ENCODE results near the gene SPPL2B. TPM values are rescaled to one million over a fixed set of nuclear protein-coding genes. Genes with fewer than 3 reads are reported as not detected.

Gene SPPL2B
- total RNA-seq, 2 experiments from 2014 or later = 58.9 to 68.2 TPM

DNA sequence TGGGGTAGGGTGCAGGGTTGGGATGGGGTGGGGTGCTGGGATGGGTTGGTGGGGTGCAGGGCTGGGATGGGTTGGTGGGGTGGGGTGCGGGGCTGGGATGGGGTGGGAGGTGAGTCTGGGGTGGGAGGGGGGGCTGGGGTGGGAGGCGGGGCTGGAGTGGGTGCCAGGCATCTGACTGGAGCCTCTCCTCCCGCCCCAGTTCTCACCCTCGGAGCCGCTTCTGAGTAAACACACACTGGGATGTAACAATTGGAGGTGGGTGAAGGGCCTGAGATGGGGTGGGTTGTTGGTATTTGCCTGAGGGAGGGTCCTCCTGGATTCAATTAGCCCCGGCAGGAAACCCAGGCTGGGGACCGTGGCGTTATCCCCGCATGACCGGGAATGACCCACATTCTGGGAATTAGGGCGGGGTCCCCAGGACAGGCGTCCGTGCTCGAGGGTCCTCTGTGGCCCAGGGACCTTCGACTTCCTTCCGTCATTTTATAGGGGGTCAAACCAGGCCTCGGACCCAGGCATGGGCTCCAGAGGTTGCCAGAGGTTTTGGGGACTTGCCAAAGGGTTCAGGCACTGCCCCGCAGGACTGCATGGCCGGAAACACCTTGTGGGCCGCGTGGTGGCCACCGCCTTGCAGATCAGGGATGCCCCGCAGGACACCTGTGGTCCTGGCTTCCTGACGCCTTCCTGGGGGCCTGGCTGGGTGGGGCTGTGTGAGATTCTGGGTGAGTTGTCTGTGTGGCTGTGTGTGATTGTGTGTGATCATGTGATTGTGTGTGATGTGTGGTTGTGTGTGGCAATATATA, 33.0 kb downstream of the SPPL2B start:
- H3K4me3 Mint-ChIP-seq = no peak overlapping the region
- H3K27me3 Mint-ChIP-seq = peaks cover 14% of the 10 kb centered on the region
- H3K36me3 Mint-ChIP-seq (ENCODE audit: low read depth) = no peaks in the 10 kb centered on the region
- peaks cover 4% of the 10 kb centered on the region for H3K4me1 Mint-ChIP-seq
- no peak overlapping the region for H3K27ac Mint-ChIP-seq
- no peak for DNase-seq
- H3K9me3 Mint-ChIP-seq = no peaks in the 10 kb centered on the region
- POLR2A ChIA-PET = no interaction called here
- CTCF ChIA-PET = no interaction called here

GRCh38 chr19:2362046-2362969, 33.8 kb downstream of the SPPL2B start:
- no peaks in the 10 kb centered on the region for H3K9me3 Mint-ChIP-seq
- no peaks in the 10 kb centered on the region for H3K36me3 Mint-ChIP-seq (ENCODE audit: low read depth)
- no peak for DNase-seq
- POLR2A ChIA-PET = no interaction called here
- H3K27me3 Mint-ChIP-seq = peaks cover 14% of the 10 kb centered on the region
- H3K4me1 Mint-ChIP-seq = peaks cover 4% of the 10 kb centered on the region
- H3K27ac Mint-ChIP-seq = no peak overlapping the region
- CTCF ChIA-PET = no interaction called here
- no peak overlapping the region for H3K4me3 Mint-ChIP-seq

GRCh38 chr19:2362970-2363300, 34.5 kb downstream of the SPPL2B start:
- H3K4me1 Mint-ChIP-seq = peaks cover 4% of the 10 kb centered on the region
- ChIA-PET CTCF (no interaction called here), POLR2A (no interaction called here)
- no peak overlapping the region for H3K27ac Mint-ChIP-seq
- H3K27me3 Mint-ChIP-seq = peaks cover 14% of the 10 kb centered on the region
- H3K9me3 Mint-ChIP-seq = peaks cover under 1% of the 10 kb centered on the region
- no peak for DNase-seq
- H3K4me3 Mint-ChIP-seq = no peak overlapping the region
- no peaks in the 10 kb centered on the region for H3K36me3 Mint-ChIP-seq (ENCODE audit: low read depth)

- ChIA-PET CTCF (no interaction called here), POLR2A (no interaction called here)
- no peak for DNase-seq
- Mint-ChIP-seq H3K9me3 (peaks cover 6% of the 10 kb centered on the region), H3K4me3 (no peak overlapping the region), H3K4me1 (peaks cover 7% of the 10 kb centered on the region), H3K27me3 (peaks cover 19% of the 10 kb centered on the region), H3K36me3 (ENCODE audit: low read depth) (peaks cover 3% of the 10 kb centered on the region), H3K27ac (no peak overlapping the region)
Observed at GRCh38 chr19:2363419-2363818, 34.9 kb downstream of the SPPL2B start.

GRCh38 chr19:2365201-2365970, 36.9 kb downstream of the SPPL2B start:
- POLR2A ChIA-PET = interaction anchor here (0.6 kb wide), 1 partner anchor 338 kb away, joined by 4 read pairs; no protein-coding TSS in a partner anchor
- Mint-ChIP-seq H3K36me3 (ENCODE audit: low read depth) (peaks cover 3% of the 10 kb centered on the region), H3K27ac (no peak overlapping the region), H3K4me1 (peaks cover 10% of the 10 kb centered on the region), H3K27me3 (peaks cover 15% of the 10 kb centered on the region), H3K9me3 (peaks cover 12% of the 10 kb centered on the region), H3K4me3 (no peak overlapping the region)
- DNase-seq = no peak
- CTCF ChIA-PET = no interaction called here

- no peak overlapping the region for H3K27ac Mint-ChIP-seq
- ChIA-PET CTCF (no interaction called here), POLR2A (no interaction called here)
- peaks cover 7% of the 10 kb centered on the region for H3K36me3 Mint-ChIP-seq (ENCODE audit: low read depth)
- no peak for DNase-seq
- peaks cover 15% of the 10 kb centered on the region for H3K9me3 Mint-ChIP-seq
- H3K4me3 Mint-ChIP-seq = no peak overlapping the region
- H3K4me1 Mint-ChIP-seq = peaks cover 6% of the 10 kb centered on the region
- H3K27me3 Mint-ChIP-seq = peaks cover 10% of the 10 kb centered on the region
Observed at GRCh38 chr19:2371656-2372055, 43.2 kb downstream of the SPPL2B start.

DNA sequence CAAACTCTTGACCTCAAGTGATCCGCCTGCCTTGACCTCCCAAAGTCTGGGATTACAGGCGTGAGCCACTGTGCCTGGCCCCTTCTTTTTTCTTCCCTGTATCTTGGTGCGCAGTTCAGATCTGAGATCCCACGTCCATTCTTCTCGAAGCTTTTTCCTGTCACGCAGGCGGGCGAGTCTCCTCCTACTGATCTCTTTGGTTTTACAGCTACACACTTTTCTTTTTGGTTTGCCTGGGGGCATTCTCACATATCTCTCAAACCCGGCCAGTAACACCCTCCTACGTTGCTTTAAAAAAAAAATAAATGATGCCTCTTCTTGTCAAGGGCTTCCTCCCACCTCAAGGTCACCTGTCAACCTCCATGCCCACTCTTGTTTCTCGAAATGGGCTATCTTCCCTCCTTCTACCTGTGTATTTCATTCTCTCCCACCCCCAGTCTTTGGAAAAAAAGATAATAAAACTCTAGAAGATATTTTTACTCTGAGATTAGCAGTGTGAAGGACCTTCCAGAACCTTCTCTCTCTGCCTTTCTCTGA, 43.7 kb downstream of the SPPL2B start:
- ChIA-PET CTCF (no interaction called here), POLR2A (no interaction called here)
- Mint-ChIP-seq H3K4me3 (no peak overlapping the region), H3K27me3 (peaks cover 10% of the 10 kb centered on the region), H3K9me3 (peaks cover 15% of the 10 kb centered on the region), H3K27ac (no peak overlapping the region), H3K4me1 (peaks cover 6% of the 10 kb centered on the region), H3K36me3 (ENCODE audit: low read depth) (peaks cover 7% of the 10 kb centered on the region)
- DNase-seq = no peak

DNA sequence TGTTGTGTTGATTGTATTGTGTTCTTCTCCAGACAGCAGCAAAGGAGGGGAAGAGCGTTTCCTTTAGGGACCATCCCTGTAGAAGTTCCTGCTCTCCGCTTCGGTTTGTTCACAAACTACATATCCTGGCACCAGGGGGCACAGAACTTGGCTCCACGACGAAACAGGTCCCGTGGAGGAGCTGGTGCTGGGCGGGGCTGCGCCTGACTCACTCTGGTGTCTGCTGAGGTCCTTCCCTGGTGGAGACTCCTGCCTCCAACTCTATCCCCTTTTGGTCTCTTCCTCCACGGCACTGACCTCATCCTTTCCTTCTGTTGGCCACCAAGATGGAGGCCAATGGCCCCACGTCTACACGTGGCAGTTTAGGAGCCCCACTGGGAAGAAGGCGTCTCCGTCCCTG, 46.3 kb downstream of the SPPL2B start:
- Mint-ChIP-seq H3K4me1 (no peaks in the 10 kb centered on the region), H3K27ac (no peak overlapping the region), H3K27me3 (peaks cover 5% of the 10 kb centered on the region), H3K9me3 (peaks cover 16% of the 10 kb centered on the region), H3K36me3 (ENCODE audit: low read depth) (peaks cover 8% of the 10 kb centered on the region), H3K4me3 (no peak overlapping the region)
- no peak for DNase-seq
- CTCF ChIA-PET = no interaction called here
- POLR2A ChIA-PET = no interaction called here

DNA sequence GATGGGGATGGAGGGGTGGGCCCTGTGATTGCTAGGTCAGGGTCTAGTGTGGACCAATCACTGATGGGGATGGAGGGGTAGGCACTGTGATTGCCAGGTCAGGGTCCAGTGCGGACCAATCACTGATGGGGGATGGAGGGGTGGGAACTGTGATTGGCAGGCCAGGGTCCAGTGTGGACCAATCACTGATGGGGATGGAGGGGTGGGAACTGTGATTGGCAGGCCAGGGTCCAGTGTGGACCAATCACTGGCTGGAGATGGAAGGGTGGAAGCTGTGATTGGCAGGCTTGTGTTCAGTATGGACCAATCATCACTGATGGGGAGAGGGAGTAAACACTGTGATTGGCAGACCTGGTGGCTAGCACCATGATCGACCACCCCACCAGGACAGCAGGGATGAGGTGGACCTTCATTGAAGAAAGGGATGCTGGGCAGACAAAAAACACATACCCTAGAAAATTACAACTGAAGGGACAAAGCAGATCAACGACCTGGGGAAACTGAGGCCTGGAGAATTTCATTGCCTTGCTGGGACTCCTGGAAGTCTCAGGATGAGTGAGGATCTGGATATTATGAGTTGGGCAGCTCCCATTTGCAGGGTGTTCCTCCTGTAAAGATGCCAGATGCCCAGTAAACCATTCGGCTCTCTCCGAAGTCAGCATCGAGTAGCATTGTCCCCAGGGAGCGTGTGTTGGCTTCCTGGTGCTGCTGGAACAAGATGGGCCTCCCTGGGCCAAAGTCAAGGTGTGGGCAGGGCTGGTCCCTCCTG, 47.1 kb downstream of the SPPL2B start:
- POLR2A ChIA-PET = no interaction called here
- CTCF ChIA-PET = no interaction called here
- no peak for DNase-seq
- H3K4me1 Mint-ChIP-seq = no peaks in the 10 kb centered on the region
- no peak overlapping the region for H3K27ac Mint-ChIP-seq
- peaks cover 5% of the 10 kb centered on the region for H3K27me3 Mint-ChIP-seq
- H3K36me3 Mint-ChIP-seq (ENCODE audit: low read depth) = peaks cover 8% of the 10 kb centered on the region
- H3K4me3 Mint-ChIP-seq = no peak overlapping the region
- H3K9me3 Mint-ChIP-seq = peaks cover 17% of the 10 kb centered on the region

DNA sequence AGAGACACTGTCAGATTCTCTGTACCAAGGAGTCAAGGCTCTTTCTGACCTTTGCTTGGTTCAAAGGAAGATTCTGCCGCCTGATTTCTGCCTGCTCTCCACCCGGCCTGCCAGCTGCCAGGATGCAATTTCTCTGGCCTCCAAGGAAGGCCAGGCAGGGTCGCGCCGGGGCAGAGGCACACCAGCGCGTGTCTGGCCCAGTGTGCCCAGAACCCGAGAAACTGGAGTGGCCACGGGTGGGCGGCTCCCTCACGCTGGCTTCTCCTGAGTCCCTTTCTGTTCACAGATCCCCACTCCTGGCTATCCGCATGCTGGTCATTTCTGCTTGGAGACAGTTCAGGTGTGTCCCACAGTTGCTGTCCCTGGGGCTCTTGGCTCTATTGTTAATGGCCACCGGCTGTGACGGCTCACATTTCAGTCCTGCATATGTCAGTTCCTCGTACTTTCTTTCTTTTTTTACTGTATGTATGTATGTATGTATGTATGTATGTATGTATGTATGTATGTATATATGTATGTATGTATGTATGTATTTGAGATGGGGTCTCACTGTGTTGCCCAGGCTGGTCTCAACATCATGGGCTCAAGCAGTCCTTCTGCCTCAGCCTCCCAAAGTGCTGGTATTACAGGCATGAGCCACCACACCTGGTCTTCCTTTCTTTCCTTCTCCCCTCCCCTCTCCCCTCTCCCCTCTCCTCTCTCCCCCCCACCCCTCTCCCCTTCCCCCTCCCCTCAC, 48.5 kb downstream of the SPPL2B start:
- H3K9me3 Mint-ChIP-seq = peaks cover 22% of the 10 kb centered on the region
- ChIA-PET CTCF (no interaction called here), POLR2A (no interaction called here)
- H3K27me3 Mint-ChIP-seq = peaks cover 5% of the 10 kb centered on the region
- H3K4me1 Mint-ChIP-seq = no peaks in the 10 kb centered on the region
- DNase-seq = no peak
- H3K4me3 Mint-ChIP-seq = no peak overlapping the region
- peaks cover 10% of the 10 kb centered on the region for H3K36me3 Mint-ChIP-seq (ENCODE audit: low read depth)
- H3K27ac Mint-ChIP-seq = no peak overlapping the region

DNA sequence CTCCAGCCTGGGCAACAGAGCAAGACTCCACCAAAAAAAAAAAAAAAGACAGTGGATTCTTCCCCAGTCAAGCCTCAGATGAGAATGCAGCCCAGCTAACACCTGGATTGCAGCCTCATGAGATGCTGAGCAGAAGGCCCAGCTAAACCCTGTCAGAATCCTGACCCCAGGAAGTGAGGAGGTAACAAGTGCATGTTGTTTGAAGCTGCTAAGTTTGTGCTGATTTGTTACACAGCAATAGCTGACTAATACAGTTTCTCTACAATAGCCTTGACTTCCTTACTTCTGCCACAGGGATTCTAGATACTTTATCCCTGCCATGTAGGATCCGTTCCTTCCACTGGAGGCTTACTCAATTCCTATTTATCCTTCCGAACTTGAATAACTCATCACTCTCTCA, 52.1 kb downstream of the SPPL2B start:
- Mint-ChIP-seq H3K9me3 (peaks cover 25% of the 10 kb centered on the region), H3K4me3 (no peak overlapping the region), H3K4me1 (no peaks in the 10 kb centered on the region), H3K36me3 (ENCODE audit: low read depth) (peaks cover 7% of the 10 kb centered on the region), H3K27ac (no peak overlapping the region), H3K27me3 (peaks cover 3% of the 10 kb centered on the region)
- POLR2A ChIA-PET = no interaction called here
- DNase-seq = no peak
- CTCF ChIA-PET = interaction anchor here (0.7 to 1.4 kb wide), 3 partner anchors 10 to 268 kb away, joined by 3 to 8 read pairs (median 6); no protein-coding TSS in a partner anchor

All from activated CD4-positive, alpha-beta memory T cell treated with anti-CD3 and anti-CD28 coated beads, Interleukin-2, amount 10 ng/mL, durations not matched to agents 7 days and 5 days (primary cell).